DMS53 treated with DMSO at 0.1 percent for 48 hours (cell line): ENCODE results near the gene ZCCHC4.

Source experiments
- DNase-seq: peaks from one replicate; lab custom pipeline; 2025; ENCODE audit not compliant: unreplicated experiment; lab: John Stamatoyannopoulos, UW

The ZCCHC4 gene, protein sequence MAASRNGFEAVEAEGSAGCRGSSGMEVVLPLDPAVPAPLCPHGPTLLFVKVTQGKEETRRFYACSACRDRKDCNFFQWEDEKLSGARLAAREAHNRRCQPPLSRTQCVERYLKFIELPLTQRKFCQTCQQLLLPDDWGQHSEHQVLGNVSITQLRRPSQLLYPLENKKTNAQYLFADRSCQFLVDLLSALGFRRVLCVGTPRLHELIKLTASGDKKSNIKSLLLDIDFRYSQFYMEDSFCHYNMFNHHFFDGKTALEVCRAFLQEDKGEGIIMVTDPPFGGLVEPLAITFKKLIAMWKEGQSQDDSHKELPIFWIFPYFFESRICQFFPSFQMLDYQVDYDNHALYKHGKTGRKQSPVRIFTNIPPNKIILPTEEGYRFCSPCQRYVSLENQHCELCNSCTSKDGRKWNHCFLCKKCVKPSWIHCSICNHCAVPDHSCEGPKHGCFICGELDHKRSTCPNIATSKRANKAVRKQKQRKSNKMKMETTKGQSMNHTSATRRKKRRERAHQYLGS

DNA sequence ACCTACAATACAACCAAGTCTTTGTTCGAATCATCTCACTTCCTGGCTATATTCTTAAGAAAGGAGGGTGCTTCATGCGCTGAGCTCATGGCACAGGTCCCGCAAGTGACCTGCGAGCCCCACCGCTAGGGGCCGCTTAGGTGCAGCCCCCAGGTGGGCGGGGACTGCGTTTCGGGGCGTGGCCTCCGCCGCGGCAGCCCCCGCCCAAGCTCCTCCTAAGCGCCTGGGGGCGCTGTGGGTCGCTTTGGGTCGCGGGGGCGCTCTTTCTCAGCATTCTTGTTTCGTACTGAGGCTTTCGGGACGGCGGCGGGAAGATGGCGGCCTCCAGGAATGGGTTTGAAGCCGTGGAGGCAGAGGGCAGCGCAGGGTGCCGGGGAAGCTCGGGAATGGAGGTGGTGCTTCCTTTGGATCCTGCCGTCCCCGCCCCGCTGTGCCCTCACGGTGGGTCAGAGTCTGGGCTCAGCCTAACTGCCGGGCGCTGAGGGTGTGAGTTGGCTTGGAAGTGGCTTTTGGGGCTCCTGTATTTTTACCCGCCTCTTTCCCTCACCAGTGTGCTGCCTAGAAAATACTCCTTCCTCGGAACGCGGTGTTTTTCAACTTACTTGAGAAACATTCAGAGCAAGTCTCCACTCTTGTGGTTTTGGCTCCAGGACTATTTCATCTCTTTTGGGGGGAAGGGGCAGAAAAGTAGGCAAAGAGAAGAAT, at the start of gene ZCCHC4:
Gene ZCCHC4, plus strand, starts transcription at position 279 of the 705 bp plus-strand sequence. Its CDS starts 36 bp downstream, at position 315.
- peak; percentile 83 for DNase-seq

DNA sequence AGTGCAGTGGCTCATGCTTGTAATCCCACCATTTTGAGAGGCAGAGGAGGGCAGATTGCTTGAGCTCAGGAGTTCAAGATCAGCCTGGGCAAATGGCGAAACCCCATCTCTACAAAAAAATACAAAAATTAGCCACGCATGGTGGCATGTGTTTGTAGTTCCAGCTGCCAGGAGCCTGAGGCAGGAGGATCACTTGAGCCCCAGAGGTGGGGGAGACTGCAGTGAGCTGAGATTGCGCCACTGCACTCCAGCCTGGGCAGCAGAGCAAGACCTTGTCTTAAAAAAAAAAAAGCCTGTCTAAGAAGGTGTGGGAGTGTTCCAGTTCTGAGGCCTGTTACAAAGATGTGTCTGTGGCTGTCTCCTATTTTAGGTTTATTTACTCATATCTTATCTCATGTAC, 40.7 kb upstream of the ZCCHC4 start:
- DNase-seq: no peak

DNA sequence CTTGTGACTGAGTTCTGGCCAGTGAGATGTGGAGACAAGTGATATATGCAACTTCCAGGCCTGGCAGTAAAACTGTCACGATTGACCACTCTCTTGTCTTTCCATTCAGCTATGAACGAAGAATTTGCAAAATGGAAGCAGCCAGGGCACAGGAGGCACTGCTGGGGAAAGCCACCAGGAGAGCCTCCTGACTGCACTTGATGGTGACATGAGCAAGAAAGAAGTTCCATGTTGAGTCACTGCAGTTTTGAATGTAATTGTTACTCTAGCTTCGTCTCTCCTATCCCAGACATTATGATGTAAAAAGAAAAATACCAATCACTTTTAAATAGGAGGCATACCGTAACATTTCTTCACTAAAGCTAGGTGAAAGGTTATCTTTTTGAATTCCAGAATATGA, 32.4 kb upstream of the ZCCHC4 start:
- no peak for DNase-seq

DNA sequence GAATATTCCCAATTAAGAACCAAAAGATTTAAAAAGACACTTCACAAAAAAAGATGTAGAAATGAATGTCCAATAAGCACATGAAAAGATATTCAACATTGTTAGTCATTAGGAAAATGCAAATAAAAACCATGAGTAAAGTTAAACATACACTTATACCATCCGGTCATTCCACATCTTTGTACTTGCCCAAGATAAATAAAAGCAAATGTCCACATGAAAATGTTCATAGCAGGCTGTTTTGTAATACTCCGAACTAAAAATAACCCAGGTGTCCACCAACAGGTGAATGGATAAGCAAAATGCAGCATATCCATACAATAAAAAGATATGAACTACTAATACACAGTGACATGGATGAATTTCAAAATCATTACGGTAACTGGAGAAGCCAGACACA, 28.6 kb upstream of the ZCCHC4 start:
- peak; percentile 66 for DNase-seq

DNA sequence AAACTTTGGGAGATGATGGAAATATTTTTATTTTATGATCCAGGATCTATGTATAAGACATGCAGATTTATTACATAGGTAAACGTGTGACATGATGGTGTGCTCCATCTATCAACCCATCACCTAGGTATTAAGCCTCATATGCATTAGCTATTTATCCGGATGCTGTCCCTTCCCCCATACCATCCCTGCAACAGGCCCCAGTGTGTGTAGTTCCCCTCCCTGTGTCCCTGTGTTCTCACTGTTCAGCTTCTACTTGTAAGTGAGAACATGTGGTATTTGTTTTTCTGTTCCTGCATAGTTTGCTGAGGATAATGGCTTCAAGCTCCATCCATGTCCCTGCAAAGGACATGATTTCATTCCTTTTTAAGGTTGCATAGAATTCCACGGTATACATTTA, 28.1 kb upstream of the ZCCHC4 start:
- DNase-seq: no peak

DNA sequence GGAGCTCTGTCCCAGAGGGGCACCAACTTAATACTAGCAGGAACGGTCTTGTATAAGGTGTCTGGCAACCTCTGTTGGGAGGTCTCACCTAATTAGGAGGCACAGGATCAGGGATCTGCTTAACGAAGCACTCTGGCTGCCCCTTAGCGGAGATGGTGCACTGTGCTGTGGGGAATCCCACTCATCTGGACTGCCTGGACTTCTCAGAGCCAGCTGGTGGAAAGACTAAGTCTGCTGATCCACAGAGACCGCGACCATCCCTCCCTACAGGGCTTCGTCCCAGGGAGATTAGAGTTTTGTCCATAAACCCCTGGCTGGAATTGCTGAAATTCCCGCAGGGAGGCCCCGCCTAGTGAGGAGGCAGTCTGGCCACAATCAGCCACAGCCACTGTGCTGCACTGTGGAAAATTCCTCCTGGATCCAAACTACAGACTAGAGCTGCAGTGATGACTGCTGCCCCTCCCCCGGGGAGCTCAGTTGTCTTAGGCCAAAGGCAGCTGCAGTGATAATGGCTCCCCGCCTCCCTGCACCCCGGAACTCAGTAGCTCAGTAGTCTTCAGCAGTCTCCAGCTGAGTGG, 22.0 kb upstream of the ZCCHC4 start:
- DNase-seq: no peak

DNA sequence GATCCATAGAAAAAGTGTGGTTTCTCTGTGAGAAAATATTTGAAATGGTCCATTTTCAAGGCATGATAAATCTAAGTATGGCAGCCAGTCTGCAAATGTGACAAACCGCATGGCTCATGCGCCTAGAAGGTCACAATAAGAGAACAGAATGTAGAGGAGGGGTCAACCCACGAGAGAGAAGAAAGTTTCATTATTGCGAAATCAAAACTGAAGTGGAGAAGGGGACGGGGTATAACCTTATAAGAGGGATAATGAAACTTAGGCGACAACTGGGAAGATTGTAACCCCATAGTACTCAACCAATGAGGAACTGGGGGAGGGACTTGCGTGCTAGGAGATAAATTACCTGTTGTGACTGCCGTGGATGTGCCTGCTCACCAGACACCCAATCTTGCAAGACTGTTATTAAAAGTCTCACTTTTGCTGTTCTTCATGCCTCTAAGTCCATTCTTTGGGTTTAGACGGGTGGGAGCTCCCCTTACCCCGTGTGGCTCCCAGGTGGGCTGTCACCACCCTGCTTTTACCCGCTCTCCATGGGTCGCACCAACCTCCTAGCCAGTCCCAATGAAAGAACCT, 21.3 kb upstream of the ZCCHC4 start:
- no peak for DNase-seq

DNA sequence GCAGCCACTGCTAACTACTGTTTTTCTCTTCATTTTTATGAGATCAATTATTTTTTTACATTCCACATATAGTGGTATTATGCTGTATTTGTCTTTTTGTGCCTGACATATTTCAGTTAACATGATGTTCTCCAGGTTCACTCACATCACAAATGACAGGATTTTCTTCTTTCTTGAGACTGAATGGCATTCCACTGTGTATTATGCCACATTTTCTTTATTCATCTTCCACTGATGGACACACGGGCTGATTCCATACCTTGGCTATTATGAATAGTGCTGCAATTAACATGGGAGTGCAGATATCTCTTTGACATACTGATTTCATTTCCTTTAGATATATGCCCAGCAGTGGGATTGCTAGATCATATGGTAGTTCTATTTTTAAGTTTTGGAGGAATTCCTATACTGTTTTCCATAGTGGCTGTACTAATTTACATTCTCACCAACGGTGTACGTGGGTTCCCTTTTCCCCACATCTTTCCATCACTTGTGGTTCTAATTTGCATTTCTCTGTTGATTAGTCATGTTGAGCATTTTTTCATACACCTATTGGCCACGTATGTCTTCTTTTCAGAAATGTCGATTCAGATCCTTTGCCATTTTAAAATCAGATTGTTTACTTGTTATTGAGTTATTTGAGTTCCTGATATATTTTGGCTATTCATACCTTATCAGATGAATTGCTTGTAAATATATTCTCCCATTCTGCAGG, 14.9 kb upstream of the ZCCHC4 start:
- DNase-seq: no peak

DNA sequence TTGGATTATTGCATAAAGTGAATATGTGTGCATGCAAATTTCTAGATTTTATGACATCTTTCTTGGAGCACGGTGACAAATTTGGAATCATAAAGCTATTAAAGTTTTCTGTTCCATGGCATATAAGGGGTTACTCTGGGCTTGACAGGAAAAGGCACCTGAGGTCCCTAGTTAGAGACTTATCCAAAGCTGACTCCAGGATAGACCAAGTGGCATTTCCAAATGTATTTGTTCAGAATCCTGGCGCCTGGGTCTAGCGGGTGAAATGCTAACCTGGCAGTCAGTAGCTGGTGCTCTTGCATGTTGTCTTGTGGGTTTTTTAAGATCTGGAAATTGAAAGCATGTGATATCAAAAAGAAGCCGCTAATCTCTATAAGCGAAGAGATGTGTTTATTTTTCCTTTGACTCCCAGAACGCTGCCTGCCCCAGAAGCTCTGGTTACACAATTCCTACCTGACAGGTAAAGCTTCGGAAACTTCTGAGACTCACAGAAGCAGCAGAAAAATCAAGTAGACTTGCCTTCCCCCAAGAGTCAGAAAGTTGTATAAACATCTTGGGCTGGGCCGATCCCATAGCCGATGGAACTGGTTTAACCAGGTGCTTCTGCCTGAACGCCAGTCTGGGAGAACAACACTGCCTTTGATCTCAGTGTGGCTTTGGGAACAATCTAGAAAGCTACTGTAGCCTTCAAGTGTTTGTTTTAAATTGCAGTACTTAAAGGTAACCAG, 12.9 kb upstream of the ZCCHC4 start:
- peak; percentile 99 for DNase-seq

DNA sequence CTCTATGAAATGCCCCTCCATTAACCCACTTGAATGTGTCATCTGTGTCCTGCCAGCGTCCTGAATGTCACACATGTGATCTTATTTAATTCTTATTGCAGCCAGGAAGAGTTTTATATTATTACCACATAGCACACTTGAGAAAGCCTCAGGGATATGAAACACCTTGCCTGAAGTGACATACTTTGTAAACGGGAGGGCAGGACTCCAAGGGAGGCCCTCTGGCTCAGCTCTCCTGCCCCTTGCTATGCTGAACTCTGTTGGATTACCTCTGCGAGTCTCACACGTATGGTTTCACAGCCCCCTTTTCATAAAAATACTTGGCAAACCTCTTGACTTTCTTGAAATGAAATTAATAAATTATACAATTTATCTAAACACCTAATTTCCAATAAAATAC, 11.1 kb upstream of the ZCCHC4 start:
- no peak for DNase-seq

DNA sequence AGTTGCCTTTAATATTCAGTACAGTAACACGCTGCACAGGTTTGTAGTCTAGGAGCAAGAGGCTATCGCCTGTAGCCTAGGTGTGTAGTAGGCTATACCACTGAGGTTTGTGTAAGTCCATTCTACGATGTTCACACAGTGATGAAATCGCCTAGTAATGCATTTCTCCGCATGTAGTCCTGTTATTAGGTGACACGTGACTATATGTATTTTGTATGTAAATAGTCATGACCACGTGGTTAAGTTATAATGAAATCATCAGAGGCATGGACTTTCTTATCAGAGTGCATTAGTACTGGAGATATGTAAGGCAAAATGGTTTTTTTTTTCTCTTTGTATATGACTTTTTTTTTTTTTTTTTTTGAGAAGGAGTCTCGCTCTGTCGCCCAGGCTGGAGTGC, 9.9 kb upstream of the ZCCHC4 start:
- no peak for DNase-seq

DNA sequence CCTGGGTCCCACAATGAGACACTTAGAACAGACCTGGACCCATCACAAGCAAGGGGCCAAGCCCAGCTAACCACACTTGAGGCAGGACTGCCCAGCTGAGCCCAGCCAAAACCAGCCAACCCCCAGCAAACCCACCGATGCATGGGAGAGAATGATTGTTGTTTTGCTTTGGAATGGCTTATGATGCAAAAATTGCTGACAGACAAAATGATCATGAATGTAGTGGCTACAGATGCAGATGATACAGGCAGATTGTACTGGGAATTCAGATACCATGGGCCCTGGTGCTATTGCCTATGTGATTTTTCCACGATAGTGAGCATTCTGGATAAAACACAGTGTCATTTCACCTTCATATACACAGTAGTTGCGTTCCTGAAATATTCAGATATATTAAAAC, 9.0 kb upstream of the ZCCHC4 start:
- no peak for DNase-seq

DNA sequence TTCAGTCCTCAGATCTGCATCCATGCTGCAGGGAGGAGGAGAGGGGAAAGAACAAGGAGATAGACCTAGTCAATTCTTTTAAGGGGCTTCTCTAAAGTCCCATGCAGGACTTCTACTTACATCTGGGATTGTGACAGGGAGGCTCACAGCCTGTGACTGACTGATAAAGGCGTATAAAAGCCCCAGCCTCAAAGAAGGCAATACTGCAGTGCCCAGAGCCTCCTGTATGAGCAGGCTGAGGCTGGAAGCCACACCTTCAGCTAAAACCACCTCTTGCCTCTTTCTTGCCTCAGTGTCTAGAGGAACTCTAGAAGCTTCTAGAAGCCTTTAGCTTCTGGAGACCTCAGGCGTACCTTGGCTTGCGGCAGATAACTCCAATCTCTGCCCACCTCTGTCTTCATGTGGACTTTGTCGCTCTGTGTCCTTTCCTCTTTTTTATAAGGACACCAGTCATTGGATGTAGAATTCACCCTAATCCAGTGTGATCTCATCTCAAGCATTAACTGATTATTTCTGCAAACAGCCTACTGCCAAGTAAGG, 6.0 kb upstream of the ZCCHC4 start:
- DNase-seq: no peak

DNA sequence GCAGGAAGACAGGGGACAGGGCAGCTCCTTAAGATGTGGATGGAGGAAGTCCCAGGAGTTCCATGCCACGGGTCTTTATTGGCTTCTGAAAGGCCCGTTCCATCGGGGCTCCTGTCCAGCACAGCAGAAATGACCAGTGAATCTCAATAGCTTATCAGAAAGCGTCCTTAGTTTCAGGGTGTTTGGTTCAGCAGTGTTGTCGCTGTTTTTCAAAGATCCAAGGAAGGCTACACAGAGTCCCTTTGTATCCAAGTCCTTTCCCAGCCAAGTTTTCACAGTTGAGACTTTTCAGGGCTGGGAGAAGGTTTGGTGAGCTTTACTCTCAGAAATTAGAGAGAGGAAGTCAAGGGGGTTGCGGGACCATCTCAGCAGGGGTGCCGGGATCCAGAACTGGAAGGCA, 5.0 kb upstream of the ZCCHC4 start:
- DNase-seq: no peak

DNA sequence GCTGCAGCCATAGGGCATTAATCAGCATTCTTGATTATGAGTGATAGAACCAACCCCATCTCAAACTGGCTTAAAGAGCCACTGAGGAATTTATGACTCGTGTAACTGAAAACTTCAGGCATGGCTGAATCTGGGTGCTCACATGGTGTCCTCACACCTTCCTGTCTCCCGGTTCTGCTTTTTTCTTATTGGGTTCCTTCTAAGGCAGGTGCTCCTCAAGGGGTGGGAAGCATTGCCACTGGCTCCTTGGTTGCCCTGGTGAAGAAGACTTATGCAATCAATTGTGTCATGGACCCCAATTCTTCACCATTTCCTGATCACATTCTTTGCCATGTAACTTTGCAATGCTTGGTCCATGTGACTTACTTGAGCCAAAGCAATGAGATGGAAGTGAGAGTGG, 4.3 kb upstream of the ZCCHC4 start:
- DNase-seq: no peak

DNA sequence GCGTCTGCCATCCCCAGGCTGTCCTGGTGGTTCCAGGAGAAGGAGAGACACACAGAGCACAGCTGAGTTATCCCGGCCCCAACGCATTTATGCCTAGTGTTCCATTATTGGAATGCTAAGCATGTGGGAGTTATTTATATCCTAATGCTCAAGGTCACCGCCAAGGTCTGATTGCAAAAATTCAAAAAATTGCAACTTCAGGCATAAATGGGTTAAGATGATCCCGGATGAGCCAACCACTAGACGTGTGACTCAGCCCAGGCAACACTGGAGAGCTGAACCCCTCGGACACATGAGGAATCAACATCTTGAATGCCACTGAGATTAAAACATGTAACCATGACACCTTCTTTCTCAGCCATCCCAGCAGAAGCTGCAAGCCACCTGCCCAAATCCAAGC, 3.8 kb upstream of the ZCCHC4 start:
- DNase-seq: no peak

DNA sequence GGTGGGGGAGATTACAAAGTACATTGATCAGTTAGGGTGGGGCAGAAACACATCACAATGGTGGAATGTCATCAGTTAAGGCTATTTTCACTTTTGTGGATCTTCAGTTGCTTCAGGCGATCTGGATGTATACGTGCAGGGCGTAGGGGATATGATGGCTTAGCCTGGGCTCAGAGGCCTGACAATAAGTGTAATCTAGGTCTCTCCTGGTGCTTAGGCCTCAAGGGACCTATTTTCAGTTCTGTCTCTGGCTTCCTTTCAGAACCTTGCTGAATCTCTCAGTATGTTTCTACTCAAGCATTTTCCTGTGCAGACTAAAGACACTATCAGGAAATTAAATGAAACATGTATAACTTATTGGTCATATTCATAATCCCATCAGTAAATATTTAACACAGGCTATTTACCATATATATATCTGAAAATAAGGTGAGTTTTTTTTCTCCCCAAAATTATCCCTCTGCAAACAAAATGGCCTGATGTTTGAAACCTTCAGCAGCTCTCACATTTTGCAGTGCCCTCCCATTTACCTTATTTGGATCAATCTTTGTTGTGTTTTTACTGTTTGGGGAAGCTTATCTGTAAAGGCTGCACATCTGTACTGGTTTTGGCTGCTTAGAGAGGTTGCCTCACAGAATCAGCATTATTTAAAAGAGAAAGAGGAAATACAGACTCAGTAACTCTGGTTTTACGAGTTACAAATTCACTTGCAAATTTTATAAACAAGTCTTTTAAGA, 2.3 kb upstream of the ZCCHC4 start:
- DNase-seq: no peak

DNA sequence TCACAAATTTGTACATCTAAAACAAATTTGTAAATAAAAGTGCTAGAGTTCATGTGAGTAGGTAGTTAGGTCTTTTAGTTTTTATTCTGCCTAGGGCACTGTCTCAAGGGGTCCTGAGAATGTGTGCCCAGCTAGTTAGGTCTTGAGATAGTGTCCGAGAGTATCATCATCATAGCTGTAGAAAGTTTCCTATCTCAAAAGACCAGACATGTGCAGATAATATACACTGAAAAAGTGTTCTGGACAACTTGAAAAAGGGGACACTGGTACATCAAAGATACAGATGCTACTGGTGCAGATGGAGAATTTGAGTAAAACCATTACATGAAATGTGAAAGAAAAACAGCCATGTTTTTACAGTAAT, 1.8 kb upstream of the ZCCHC4 start:
- DNase-seq: no peak

DNA sequence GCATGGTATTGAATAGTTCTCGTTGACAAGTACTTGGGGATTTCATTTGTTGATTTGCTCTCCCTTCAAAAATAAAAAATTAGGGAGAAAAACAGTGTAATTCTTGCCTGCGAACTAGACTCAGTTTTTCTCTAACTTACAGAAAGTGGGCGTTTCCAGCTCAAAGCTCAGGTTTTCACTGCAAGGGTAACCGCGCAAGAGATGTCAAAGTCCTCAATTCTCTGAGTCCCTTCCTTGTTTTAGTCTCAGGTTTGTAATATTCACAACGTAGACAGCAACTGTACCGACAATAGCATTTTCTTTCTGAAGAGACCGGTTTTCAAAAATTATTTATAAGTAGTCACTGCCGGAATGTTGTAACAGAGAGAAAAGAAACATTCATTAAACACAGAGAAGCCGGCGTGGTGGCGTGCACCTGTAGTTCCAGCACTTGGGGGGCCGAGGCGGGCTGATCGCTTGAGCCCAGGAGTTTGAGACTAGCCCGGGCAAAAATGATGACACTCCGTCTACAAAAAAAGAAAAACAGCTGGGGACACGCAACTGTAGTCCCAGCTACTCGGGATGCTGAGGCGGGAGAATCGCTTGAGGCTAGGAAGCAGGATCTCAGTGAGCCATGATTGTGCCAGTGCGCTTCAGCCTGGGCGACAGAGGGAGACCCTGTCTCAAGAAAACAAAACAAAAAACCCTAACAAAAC, 774 bp downstream of the ZCCHC4 start:
- no peak for DNase-seq
